PC-9 (cell line): Measurements from ENCODE around the gene KRT78. TPM values are rescaled to one million over a fixed set of nuclear protein-coding genes. Genes with fewer than 3 reads are reported as not detected.

Source experiments
- BruUV-seq: library from RNA; stranded (reverse); fragments of 400-500 nt; replicated peaks from 2 replicates; lab custom pipeline; 2021; lab: Mats Ljungman, UMichigan
- CTCF ChIA-PET: fragments of 300-600 bp; sonication (Branson Sonifier 250); formaldehyde crosslinking; loops from one replicate; lab custom pipeline; 2022; ENCODE audit warnings: antibody characterized with exemption; lab: Charles Lee
- POLR2A ChIA-PET: fragments of 300-600 bp; sonication (Branson Sonifier 250); formaldehyde crosslinking; loops from one replicate; lab custom pipeline; 2022; ENCODE audit warnings: antibody characterized with exemption; ENCODE audit not compliant: unreplicated experiment; lab: Charles Lee
- DNase-seq, 2 experiments: peaks; one replicate each; pipeline versions ENCODE4 v3.0.0 to v3.0.0-alpha.2; 2015 to 2022; ENCODE audit warnings: mixed read lengths in 1 of 2
- H2AFZ ChIP-seq: fragments of 200-600 bp; sonication (generic); 2 replicates; pipeline ENCODE4 v1.8.1; 2017; ENCODE audit warnings: antibody characterized with exemption
- H3F3A ChIP-seq: fragments of 200-600 bp; sonication (generic); 2 replicates; pipeline ENCODE4 v1.8.1; 2017; ENCODE audit warnings: antibody characterized with exemption, mild to moderate bottlenecking, low read depth; ENCODE audit not compliant: insufficient read depth
- H3K27ac ChIP-seq: fragments of 200-600 bp; sonication (generic); 2 replicates; pipeline ENCODE4 v1.6.1; 2016; ENCODE audit warnings: mixed run types
- H3K27me3 ChIP-seq: fragments of 200-600 bp; sonication (generic); 2 replicates; pipeline ENCODE4 v1.6.1; 2016; ENCODE audit warnings: low read depth, mixed run types; ENCODE audit not compliant: insufficient read depth
- H3K36me3 ChIP-seq: fragments of 200-600 bp; sonication (generic); 2 replicates; pipeline ENCODE4 v1.6.1; 2016; ENCODE audit warnings: low read depth, mixed run types
- H3K4me1 ChIP-seq: fragments of 200-600 bp; sonication (generic); replicated peaks from 2 replicates; pipeline ENCODE4 v1.6.1; 2016; ENCODE audit warnings: mixed run types; ENCODE audit not compliant: insufficient read depth
- H3K4me2 ChIP-seq: fragments of 200-600 bp; sonication (generic); 2 replicates; pipeline ENCODE4 v1.6.1; 2017; ENCODE audit warnings: mixed run types
- H3K4me3 ChIP-seq: fragments of 200-600 bp; sonication (generic); 2 replicates; pipeline ENCODE4 v1.6.1; 2016; ENCODE audit warnings: mixed run types
- H3K79me2 ChIP-seq: fragments of 200-600 bp; sonication (generic); 2 replicates; pipeline ENCODE4 v1.6.1; 2017; ENCODE audit warnings: low read depth, mixed run types
- H3K9me2 ChIP-seq: fragments of 200-600 bp; sonication (generic); 2 replicates; pipeline ENCODE4 v1.8.1; 2017; ENCODE audit warnings: mild to moderate bottlenecking; ENCODE audit not compliant: insufficient read depth
- H3K9me3 ChIP-seq: fragments of 200-600 bp; sonication (generic); 2 replicates; pipeline ENCODE4 v1.8.1; 2016; ENCODE audit warnings: low read depth; ENCODE audit not compliant: insufficient read depth
- H4K20me1 ChIP-seq: fragments of 200-600 bp; sonication (generic); 2 replicates; pipeline ENCODE4 v1.8.1; 2017; ENCODE audit not compliant: insufficient read depth
- CTCF ChIP-seq: fragments of 200-600 bp; sonication (generic); conservative IDR thresholded peaks from 2 replicates; pipeline ENCODE4 v1.6.1; 2017; ENCODE audit warnings: mixed run types, antibody characterized with exemption, mild to moderate bottlenecking, moderate library complexity
- EZH2 ChIP-seq: fragments of 200-600 bp; sonication (generic); IDR thresholded peaks from 2 replicates; pipeline ENCODE4 v1.8.0; 2017; ENCODE audit warnings: antibody characterized with exemption, low read depth
- intact Hi-C: fragments of 100-400 bp; cut with micrococcal nuclease; formaldehyde crosslinking; loops from one replicate; pipeline ENCODE4 v1.10.0; 2022; ENCODE audit not compliant: unreplicated experiment
- total RNA-seq: library from RNA; stranded (reverse); gene quantifications from 2 replicates; pipeline ENCODE4 v1.2.3, GENCODE V29; 2021

KRT78 gene
- total RNA-seq, 1 experiment from 2014 or later = 1.5 TPM

GRCh38 chr12:52820521-52820920 lies 28.3 kb downstream of the KRT78 start:
- Histone ChIP-seq H3K27ac (no peak overlapping the region), H4K20me1 (no peaks in the 10 kb centered on the region), H3F3A (peaks cover 4% of the 10 kb centered on the region; the same call in 1 of the 2 replicates), H3K79me2 (no peaks in the 10 kb centered on the region), H3K4me2 (no peak overlapping the region), H3K4me1 (peaks cover 10% of the 10 kb centered on the region), H2AFZ (no peak overlapping the region), H3K4me3 (no peak overlapping the region), H3K27me3 (no peaks in the 10 kb centered on the region; the same call in 1 of the 2 replicates), H3K36me3 (no peaks in the 10 kb centered on the region), H3K9me3 (no peaks in the 10 kb centered on the region), H3K9me2 (no peaks in the 10 kb centered on the region)
- no peak for DNase-seq
- POLR2A ChIA-PET = no interaction called here
- no peak for TF ChIP-seq EZH2
- no peak for TF ChIP-seq CTCF
- CTCF ChIA-PET = interaction anchor here (0.6 kb wide), 1 partner anchor 52 kb away, joined by 4 read pairs; no protein-coding TSS in a partner anchor
- no TSS peak for BruUV-seq
- intact Hi-C loops = no loop called here

- CTCF ChIA-PET = interaction anchor here (0.6 to 0.7 kb wide), 2 partner anchors 588 to 928 kb away, joined by 8 to 9 read pairs; no protein-coding TSS in a partner anchor
- Histone ChIP-seq H3K9me2 (no peaks in the 10 kb centered on the region), H3K27ac (no peak overlapping the region), H3K4me3 (no peak overlapping the region), H3F3A (peaks cover 4% of the 10 kb centered on the region; the same call in 1 of the 2 replicates), H3K36me3 (no peaks in the 10 kb centered on the region), H3K4me2 (no peak overlapping the region), H3K9me3 (no peaks in the 10 kb centered on the region), H3K27me3 (no peaks in the 10 kb centered on the region; the same call in 1 of the 2 replicates), H4K20me1 (no peaks in the 10 kb centered on the region), H3K79me2 (no peaks in the 10 kb centered on the region), H3K4me1 (peaks cover 10% of the 10 kb centered on the region), H2AFZ (no peak overlapping the region)
- DNase-seq = no peak
- intact Hi-C loops = no loop called here
- BruUV-seq = no TSS peak
- POLR2A ChIA-PET = interaction anchor here (0.6 to 0.7 kb wide), 2 partner anchors 132 to 239 kb away, joined by 3 to 8 read pairs; no protein-coding TSS in a partner anchor
- TF ChIP-seq CTCF = no peak
- no peak for TF ChIP-seq EZH2
These were observed 28.9 kb downstream of the KRT78 start for GRCh38 chr12:52819731-52820510.

- no peak overlapping the region for H3K4me2 ChIP-seq
- no peak overlapping the region for H2AFZ ChIP-seq
- no peaks in the 10 kb centered on the region for H4K20me1 ChIP-seq
- no peaks in the 10 kb centered on the region for H3K36me3 ChIP-seq
- peaks cover 18% of the 10 kb centered on the region for H3K4me1 ChIP-seq
- no peak for TF ChIP-seq CTCF
- TF ChIP-seq EZH2 = no peak
- no peaks in the 10 kb centered on the region for H3K79me2 ChIP-seq
- H3K27ac ChIP-seq = no peak overlapping the region
- ChIA-PET POLR2A (interaction anchor here (0.7 kb wide), 1 partner anchor 11 kb away, joined by 4 read pairs; no protein-coding TSS in a partner anchor), CTCF (no interaction called here)
- no peak overlapping the region for H3K4me3 ChIP-seq
- peaks cover 4% of the 10 kb centered on the region; the same call in 1 of the 2 replicates for H3F3A ChIP-seq
- no peak for DNase-seq
- no peaks in the 10 kb centered on the region for H3K9me3 ChIP-seq
- no peaks in the 10 kb centered on the region; the same call in 1 of the 2 replicates for H3K27me3 ChIP-seq
- H3K9me2 ChIP-seq = no peaks in the 10 kb centered on the region
- BruUV-seq = no TSS peak
- intact Hi-C loops = no loop called here
These were observed 29.8 kb downstream of the KRT78 start for GRCh38 chr12:52818887-52819420.
